Natural killer cell (primary cell): ENCODE data around the gene LSAMP. TPM values are rescaled to one million over a fixed set of nuclear protein-coding genes. Genes with fewer than 3 reads are reported as not detected.

Experiments used
- ATAC-seq, 3 donors: fragments of 150-1000 bp in 2 of 3; fragments of 200-7000 bp in 1 of 3; cut with Tn5 transposase; 1 replicate in 1 of 3; 2 replicates in 2 of 3; pipeline ENCODE4 v1.10.0; 2021; ENCODE audit warnings: mild to moderate bottlenecking in 2 of 3, moderate library complexity in 2 of 3
- DNase-seq, 2 donors: peaks; one replicate each; pipeline versions ENCODE4 v3.0.0 to v3.0.0-alpha.2; 2013 to 2021; ENCODE audit warnings: mixed read lengths in 1 of 2
- H3K27ac ChIP-seq: one replicate; pipeline ENCODE4 v1.5.1; 2013; ENCODE audit warnings: mild to moderate bottlenecking, low read length
- H3K27me3 ChIP-seq: one replicate; pipeline ENCODE4 v1.6.1; 2013; ENCODE audit warnings: low read length; ENCODE audit not compliant: control insufficient read depth, insufficient read depth
- H3K36me3 ChIP-seq: one replicate; pipeline ENCODE4 v1.6.1; 2013; ENCODE audit warnings: low read length; ENCODE audit not compliant: control insufficient read depth, insufficient read depth
- H3K4me1 ChIP-seq: one replicate; pipeline ENCODE4 v1.6.1; 2013; ENCODE audit warnings: low read length; ENCODE audit not compliant: control insufficient read depth, insufficient read depth
- H3K4me3 ChIP-seq: one replicate; pipeline ENCODE4 v1.5.1; 2013; ENCODE audit warnings: low read length
- H3K9me3 ChIP-seq: one replicate; pipeline ENCODE4 v1.6.1; 2013; ENCODE audit warnings: low read length; ENCODE audit not compliant: control insufficient read depth, insufficient read depth
- H3K27ac Mint-ChIP-seq, 2 donors: one replicate each; pipeline ENCODE4 v1.8.0; 2022; ENCODE audit warnings: mild to moderate bottlenecking in 2 of 2, mixed read lengths in 2 of 2, moderate library complexity in 1 of 2
- H3K27me3 Mint-ChIP-seq, 2 donors: one replicate each; pipeline ENCODE4 v1.8.0; 2022; ENCODE audit warnings: low read depth in 2 of 2, mixed read lengths in 2 of 2
- H3K36me3 Mint-ChIP-seq: one replicate; pipeline ENCODE4 v1.8.0; 2022; ENCODE audit warnings: mixed read lengths
- H3K4me1 Mint-ChIP-seq, 2 donors: one replicate each; pipeline ENCODE4 v1.8.0; 2022; ENCODE audit warnings: mixed read lengths in 2 of 2
- H3K4me3 Mint-ChIP-seq: one replicate; pipeline ENCODE4 v1.8.0; 2022; ENCODE audit warnings: mild to moderate bottlenecking, moderate library complexity, mixed read lengths
- H3K9me3 Mint-ChIP-seq, 2 donors: one replicate each; pipeline ENCODE4 v1.8.0; 2022; ENCODE audit warnings: mixed read lengths in 2 of 2
- CTCF ChIP-seq: fragments of 200-600 bp; IDR thresholded peaks from one replicate; pipeline ENCODE4 v1.8.0; 2022; ENCODE audit warnings: antibody characterized with exemption
- WGBS: methylation state at CpG from one replicate; pipeline ENCODE4 v1.1.7; 2013; ENCODE audit warnings: missing lambda C conversion rate; ENCODE audit not compliant: insufficient coverage; 5-methylcytosine and 5-hydroxymethylcytosine counted together
- intact Hi-C: fragments of 100-400 bp; cut with micrococcal nuclease; formaldehyde crosslinking; loops from one replicate; pipeline ENCODE4 v1.14.2; 2022
- total RNA-seq, 4 donors: library from RNA; stranded (reverse); fragments of 120-200 nt in 1 of 4; gene quantifications; one replicate each; pipeline versions ENCODE4 v1.2.3 to v1.2.4, GENCODE V29; 2013 to 2022

The LSAMP gene
- total RNA-seq, 3 donors from 2014 or later (not counting 1 experiment from before 2014, with no cell fraction given) = not detected

GRCh38 chr3:116469546-116469945 is 24.3 kb upstream of the LSAMP start:
- DNase-seq (no peak), ATAC-seq (no peak)
- Histone ChIP-seq H3K4me3 (no peak overlapping the region), H3K27ac (no peak overlapping the region), H3K4me1 (no peaks in the 10 kb centered on the region), H3K9me3 (peaks cover 6% of the 10 kb centered on the region), H3K27me3 (no peaks in the 10 kb centered on the region), H3K36me3 (no peaks in the 10 kb centered on the region)
- intact Hi-C loops = no loop called here
- no peaks in the 10 kb centered on the region for H3K4me1 Mint-ChIP-seq
- WGBS = 63% methylated on average over 3 of the region's 3 CpGs
- H3K27me3 Mint-ChIP-seq = no peaks in the 10 kb centered on the region
- no peak overlapping the region for H3K4me3 Mint-ChIP-seq
- no peak overlapping the region for H3K27ac Mint-ChIP-seq
- H3K36me3 Mint-ChIP-seq = peaks cover 8% of the 10 kb centered on the region
- H3K9me3 Mint-ChIP-seq = peaks cover 17% of the 10 kb centered on the region in 2 donors
- no peak for TF ChIP-seq CTCF

- Mint-ChIP-seq H3K36me3 (no peaks in the 10 kb centered on the region), H3K27ac (no peak overlapping the region), H3K27me3 (no peaks in the 10 kb centered on the region), H3K4me3 (no peak overlapping the region), H3K9me3 (peaks cover 14 to 19% of the 10 kb centered on the region in 2 donors), H3K4me1 (no peaks in the 10 kb centered on the region)
- Histone ChIP-seq H3K27ac (no peak overlapping the region), H3K9me3 (no peaks in the 10 kb centered on the region), H3K27me3 (no peaks in the 10 kb centered on the region), H3K36me3 (no peaks in the 10 kb centered on the region), H3K4me3 (no peak overlapping the region), H3K4me1 (no peaks in the 10 kb centered on the region)
- ATAC-seq = no peak
- intact Hi-C loops = no loop called here
- DNase-seq = no peak
- no CpG with 5 or more reads among the region's 1 CpG for WGBS
- no peak for TF ChIP-seq CTCF
Observed at GRCh38 chr3:116464276-116464798, 19.1 kb upstream of the LSAMP start.

GRCh38 chr3:116453666-116454346 is 8.5 kb upstream of the LSAMP start:
- Histone ChIP-seq H3K36me3 (no peaks in the 10 kb centered on the region), H3K4me1 (no peaks in the 10 kb centered on the region), H3K27me3 (no peaks in the 10 kb centered on the region), H3K9me3 (no peaks in the 10 kb centered on the region), H3K27ac (no peak overlapping the region), H3K4me3 (no peak overlapping the region)
- intact Hi-C loops = no loop called here
- no CpG with 5 or more reads among the region's 1 CpG for WGBS
- no peak for TF ChIP-seq CTCF
- ATAC-seq (no peak), DNase-seq (no peak)
- Mint-ChIP-seq H3K36me3 (no peaks in the 10 kb centered on the region), H3K9me3 (peaks cover 18 to 25% of the 10 kb centered on the region in 2 donors), H3K4me1 (no peaks in the 10 kb centered on the region), H3K27me3 (no peaks in the 10 kb centered on the region), H3K4me3 (no peak overlapping the region), H3K27ac (no peak overlapping the region)
